Nephron (organoid): ENCODE measurements around the gene RPRM.
A peak's percentile ranks its signal among the peaks of the same experiment; 100 is the strongest.
"Not testable (repeated sequence)": the region's sequence is repeated elsewhere in the genome, so short reads cannot be mapped to it uniquely, and the experiment has no call there.

Experiments
- H3K27ac Mint-ChIP-seq, 3 experiments: 2 replicates each; pipeline ENCODE4 v1.8.0; 2020; ENCODE audit warnings: mixed read lengths in 3 of 3, mild to moderate bottlenecking in 2 of 3, moderate library complexity in 1 of 3
- H3K27me3 Mint-ChIP-seq: 2 replicates; pipeline ENCODE4 v1.8.0; 2021; ENCODE audit warnings: low read depth, mild to moderate bottlenecking, moderate library complexity, mixed read lengths
- H3K36me3 Mint-ChIP-seq: 2 replicates; pipeline ENCODE4 v1.8.0; 2020; ENCODE audit warnings: low read depth, mixed read lengths
- H3K4me1 Mint-ChIP-seq: 2 replicates; pipeline ENCODE4 v1.8.0; 2020; ENCODE audit warnings: mixed read lengths
- H3K4me3 Mint-ChIP-seq, 3 experiments: 2 replicates each; pipeline ENCODE4 v1.8.0; 2020; ENCODE audit warnings: mild to moderate bottlenecking in 3 of 3, mixed read lengths in 3 of 3, moderate library complexity in 2 of 3
- H3K9me3 Mint-ChIP-seq: 2 replicates; pipeline ENCODE4 v1.8.0; 2020; ENCODE audit warnings: mixed read lengths
- CTCF ChIP-seq, 3 experiments: fragments of 200-600 bp; sonication (generic); IDR thresholded peaks; one replicate each; pipeline ENCODE4 v1.5.0; 2021; ENCODE audit warnings: antibody characterized with exemption in 3 of 3; ENCODE audit not compliant: unreplicated experiment in 3 of 3

The RPRM gene

GRCh38 chr2:153478289-153479261 is at the start of gene RPRM:
TSS of gene RPRM (minus strand) at chr2:153478762. CDS start at chr2:153478565, 197 bp downstream.
- peaks cover 22% of the 10 kb centered on the region for H3K27me3 Mint-ChIP-seq
- peaks cover 44% of the 10 kb centered on the region for H3K4me1 Mint-ChIP-seq
- no peaks in the 10 kb centered on the region for H3K9me3 Mint-ChIP-seq
- no peaks in the 10 kb centered on the region for H3K36me3 Mint-ChIP-seq
- H3K27ac Mint-ChIP-seq: peak within 1 kb of the TSS; percentile 66 to 76 (median 66)
- H3K4me3 Mint-ChIP-seq: peak within 1 kb of the TSS; percentile 81 to 88 (median 88)
- TF ChIP-seq CTCF (IDR thresholded peaks at IDR 0.05; ENCODE audit: unreplicated experiment in 3 of 3): peak; percentile 98 to 99 (median 98)

GRCh38 chr2:153519257-153519875 is 40.8 kb upstream of the RPRM start:
- peaks cover 6% of the 10 kb centered on the region for H3K9me3 Mint-ChIP-seq
- H3K4me3 Mint-ChIP-seq: no peak overlapping the region
- H3K27me3 Mint-ChIP-seq: no peaks in the 10 kb centered on the region
- H3K27ac Mint-ChIP-seq: no peak overlapping the region
- no peaks in the 10 kb centered on the region for H3K4me1 Mint-ChIP-seq
- TF ChIP-seq CTCF (IDR thresholded peaks at IDR 0.05; ENCODE audit: unreplicated experiment in 3 of 3): peak; percentile 82 to 86 (median 83)
- no peaks in the 10 kb centered on the region for H3K36me3 Mint-ChIP-seq

- Mint-ChIP-seq H3K4me3 (no peak overlapping the region), H3K4me1 (no peaks in the 10 kb centered on the region), H3K27me3 (no peaks in the 10 kb centered on the region), H3K9me3 (peaks cover 6% of the 10 kb centered on the region), H3K36me3 (no peaks in the 10 kb centered on the region), H3K27ac (no peak overlapping the region)
- TF ChIP-seq CTCF (IDR thresholded peaks at IDR 0.05; ENCODE audit: unreplicated experiment in 3 of 3): no peak
Observed at GRCh38 chr2:153512331-153512730, 33.8 kb upstream of the RPRM start.

GRCh38 chr2:153510996-153511395 is 32.4 kb upstream of the RPRM start:
- H3K4me3 Mint-ChIP-seq: no peak overlapping the region
- H3K9me3 Mint-ChIP-seq: peaks cover 18% of the 10 kb centered on the region
- H3K27ac Mint-ChIP-seq: no peak overlapping the region
- H3K27me3 Mint-ChIP-seq: no peaks in the 10 kb centered on the region
- no peaks in the 10 kb centered on the region for H3K4me1 Mint-ChIP-seq
- no peaks in the 10 kb centered on the region for H3K36me3 Mint-ChIP-seq
- no peak for TF ChIP-seq CTCF (IDR thresholded peaks at IDR 0.05; ENCODE audit: unreplicated experiment in 3 of 3)

- no peak overlapping the region for H3K27ac Mint-ChIP-seq
- H3K4me1 Mint-ChIP-seq: no peaks in the 10 kb centered on the region
- H3K36me3 Mint-ChIP-seq: no peaks in the 10 kb centered on the region
- peaks cover 27% of the 10 kb centered on the region for H3K9me3 Mint-ChIP-seq
- no peak for TF ChIP-seq CTCF (IDR thresholded peaks at IDR 0.05; ENCODE audit: unreplicated experiment in 3 of 3)
- H3K27me3 Mint-ChIP-seq: no peaks in the 10 kb centered on the region
- no peak overlapping the region for H3K4me3 Mint-ChIP-seq
Observed at GRCh38 chr2:153509133-153509532, 30.6 kb upstream of the RPRM start.

- not testable (repeated sequence) for H3K4me3 Mint-ChIP-seq, H3K27ac Mint-ChIP-seq, H3K36me3 Mint-ChIP-seq, H3K4me1 Mint-ChIP-seq, H3K27me3 Mint-ChIP-seq
- H3K9me3 Mint-ChIP-seq: peaks cover 34% of the 10 kb centered on the region
Observed at GRCh38 chr2:153506499-153506898, 27.9 kb upstream of the RPRM start.
